Stimulated activated naive CD8-positive, alpha-beta T cell treated with anti-CD3 and anti-CD28 coated beads, Interleukin-15, amount 100 ng/mL, for 72 hours (primary cell): ENCODE data around the gene SNHG17.
"Not testable (repeated sequence)": the region's sequence is repeated elsewhere in the genome, so short reads cannot be mapped to it uniquely, and the experiment has no call there.

Experiments used
- ATAC-seq: fragments of 150-1000 bp; cut with Tn5 transposase; 2 replicates; pipeline ENCODE4 v1.10.0; 2021; ENCODE audit warnings: mild to moderate bottlenecking, moderate library complexity
- DNase-seq, 2 donors: peaks; one replicate each; pipeline ENCODE4 v3.0.0; 2021 to 2022
- H3K27ac Mint-ChIP-seq, 2 donors: one replicate each; pipeline ENCODE4 v1.8.0; 2022; ENCODE audit warnings: mild to moderate bottlenecking in 2 of 2, mixed read lengths in 2 of 2, moderate library complexity in 2 of 2
- H3K27me3 Mint-ChIP-seq: one replicate; pipeline ENCODE4 v1.8.0; 2022; ENCODE audit warnings: mixed read lengths
- H3K4me1 Mint-ChIP-seq: one replicate; pipeline ENCODE4 v1.8.0; 2022; ENCODE audit warnings: mild to moderate bottlenecking, mixed read lengths
- H3K4me3 Mint-ChIP-seq, 2 donors: one replicate each; pipeline ENCODE4 v1.8.0; 2022; ENCODE audit warnings: mild to moderate bottlenecking in 2 of 2, mixed read lengths in 2 of 2, moderate library complexity in 1 of 2
- H3K9me3 Mint-ChIP-seq, 2 donors: one replicate each; pipeline ENCODE4 v1.8.0; 2022; ENCODE audit warnings: mixed read lengths in 2 of 2

The SNHG17 gene

DNA sequence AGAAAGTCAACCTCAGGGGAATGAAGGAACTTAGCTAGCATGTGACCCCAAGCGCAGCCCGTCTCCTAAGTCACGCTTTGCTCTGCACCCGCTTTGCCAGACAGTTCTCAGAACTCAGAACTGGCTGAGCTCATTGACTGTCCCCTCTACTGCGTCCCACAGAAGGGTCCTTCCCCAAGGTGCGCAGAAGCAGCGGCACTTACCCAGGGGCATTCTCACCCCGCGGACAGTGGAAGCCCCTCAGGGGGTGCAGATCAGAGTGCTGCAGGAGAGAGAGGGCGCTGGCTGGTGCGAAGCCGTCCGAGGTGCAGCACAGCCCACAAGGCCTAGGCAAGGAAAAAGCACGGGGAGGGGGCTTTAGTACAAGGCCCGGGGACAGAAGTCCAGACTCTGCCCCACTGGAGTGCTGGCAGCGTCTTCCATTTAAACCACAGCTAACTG, 807 bp downstream of the SNHG17 start:
- Mint-ChIP-seq H3K27ac (peak overlapping the region; percentile 99), H3K4me3 (peak overlapping the region; percentile 93 to 98), H3K9me3 (no peaks in the 10 kb centered on the region), H3K4me1 (peaks cover 51% of the 10 kb centered on the region), H3K27me3 (no peaks in the 10 kb centered on the region)
- peak; percentile 26 to 29 for DNase-seq
- ATAC-seq: peak; percentile 46

DNA sequence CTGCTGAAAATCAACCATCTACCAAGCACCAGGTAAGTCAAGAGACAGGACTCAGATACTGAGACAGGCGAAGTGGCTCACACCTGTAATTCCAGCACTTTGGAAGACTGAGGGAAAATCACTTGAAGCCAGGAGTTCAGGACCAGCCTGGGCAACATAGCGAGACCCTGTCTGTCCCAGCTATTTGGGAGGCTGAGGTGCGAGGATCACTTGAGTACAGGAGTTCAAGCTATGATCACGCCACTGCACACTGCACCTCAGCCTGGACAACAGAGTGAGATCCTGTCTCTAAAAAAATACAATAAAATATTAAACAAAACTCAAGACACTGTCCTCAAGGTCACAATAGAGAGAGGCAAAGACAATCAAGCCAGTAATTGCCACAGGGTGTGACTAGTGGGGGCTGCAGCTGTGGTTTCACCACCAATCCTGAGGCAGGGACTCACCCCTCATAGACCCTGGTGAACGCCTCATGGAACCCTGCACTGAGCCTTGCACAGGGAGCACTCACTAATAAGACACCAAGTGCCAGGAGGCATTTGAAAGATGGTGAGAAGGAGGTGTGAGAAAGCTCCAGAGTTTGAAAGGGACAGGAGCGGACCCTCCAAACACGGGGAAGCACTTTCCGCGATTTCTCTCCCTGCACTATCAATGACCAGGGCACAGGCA, 1.7 kb downstream of the SNHG17 start:
- Mint-ChIP-seq H3K4me3 (peak overlapping the region; percentile 93 to 98), H3K27ac (peak overlapping the region; percentile 99), H3K9me3 (no peaks in the 10 kb centered on the region), H3K27me3 (no peaks in the 10 kb centered on the region), H3K4me1 (peaks cover 60% of the 10 kb centered on the region)
- ATAC-seq (no peak), DNase-seq (no peak)

DNA sequence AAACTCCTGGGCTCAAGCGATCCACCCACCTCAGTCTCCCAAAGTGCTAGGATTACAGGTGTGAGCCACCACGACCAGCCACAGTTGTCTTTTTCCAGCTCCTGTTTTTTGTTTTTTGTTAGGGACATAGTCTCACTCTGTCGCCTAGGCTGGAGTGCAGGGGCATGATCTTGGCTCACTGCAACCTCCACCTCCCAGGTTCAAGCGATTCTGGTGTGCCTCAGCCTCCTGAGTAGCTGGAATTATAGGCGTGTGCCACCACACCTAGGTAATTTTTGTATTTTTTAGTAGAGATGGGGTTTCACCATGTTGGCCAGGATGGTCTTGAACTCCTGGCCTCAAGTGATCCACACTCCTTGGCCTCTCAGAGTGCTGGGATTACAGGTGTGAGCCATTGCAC, 2.3 kb downstream of the SNHG17 start:
- Mint-ChIP-seq H3K27ac (peak overlapping the region; percentile 99), H3K4me3 (peak overlapping the region; percentile 93 to 98), H3K4me1 (peaks cover 66% of the 10 kb centered on the region)
- not testable (repeated sequence) for ATAC-seq, DNase-seq, H3K27me3 Mint-ChIP-seq, H3K9me3 Mint-ChIP-seq

DNA sequence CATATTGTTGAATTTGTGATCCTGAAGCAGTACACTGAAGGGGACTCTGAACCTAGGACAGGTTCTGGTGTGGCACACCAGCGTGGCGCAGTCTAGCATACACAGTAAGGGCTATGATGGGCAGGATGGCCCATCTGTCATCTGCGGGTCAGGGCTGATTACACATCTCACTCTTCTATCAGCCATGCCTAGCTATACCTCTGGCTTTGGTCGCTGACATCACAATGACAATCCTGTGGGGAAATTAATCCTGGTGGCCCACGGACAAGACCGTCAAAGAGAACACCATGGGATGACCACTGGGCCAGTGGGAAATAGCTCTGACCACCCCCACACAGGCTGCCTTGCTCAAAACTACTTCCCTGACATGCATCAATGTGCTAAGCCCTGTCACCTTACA, 2.8 kb downstream of the SNHG17 start:
- ATAC-seq: no peak
- no peak for DNase-seq
- peaks cover 71% of the 10 kb centered on the region for H3K4me1 Mint-ChIP-seq
- H3K27me3 Mint-ChIP-seq: no peaks in the 10 kb centered on the region
- H3K9me3 Mint-ChIP-seq: no peaks in the 10 kb centered on the region
- H3K4me3 Mint-ChIP-seq: peak overlapping the region; percentile 93 to 98
- peak overlapping the region; percentile 63 to 84 for H3K27ac Mint-ChIP-seq

DNA sequence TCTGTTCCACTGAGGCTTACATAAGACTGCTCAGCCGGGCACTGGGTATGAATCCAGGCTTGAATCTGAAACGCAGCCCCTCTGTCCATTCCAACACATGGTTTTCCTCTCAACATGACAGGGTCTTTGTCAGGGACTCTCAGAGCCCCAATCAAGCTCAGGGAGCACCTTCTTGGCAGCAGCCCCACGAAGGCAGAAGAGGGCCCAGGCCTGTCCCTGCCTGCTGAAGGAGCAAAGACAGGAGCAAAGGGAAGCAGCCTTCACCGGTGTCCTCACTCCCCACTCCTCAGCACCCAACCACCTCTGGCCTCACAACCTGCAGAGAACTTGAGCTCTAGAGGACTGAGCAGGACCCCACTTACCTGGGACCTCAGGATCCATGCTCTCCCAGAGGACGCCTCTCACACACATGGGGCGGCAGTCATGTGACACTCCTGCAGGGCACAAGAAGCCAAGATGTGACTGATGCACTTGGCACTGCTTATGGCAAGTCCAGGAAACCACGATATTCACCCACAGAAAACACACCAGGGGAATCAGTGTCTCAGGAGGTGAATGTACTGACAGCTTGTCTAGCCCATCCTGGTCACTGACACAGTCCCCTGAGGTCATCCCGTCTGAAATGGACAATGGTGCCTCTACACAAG, 4.3 kb downstream of the SNHG17 start:
- H3K27me3 Mint-ChIP-seq: no peaks in the 10 kb centered on the region
- DNase-seq (no peak), ATAC-seq (no peak)
- H3K9me3 Mint-ChIP-seq: no peaks in the 10 kb centered on the region
- H3K4me1 Mint-ChIP-seq: peaks cover 86% of the 10 kb centered on the region
- peak overlapping the region; percentile 57 to 86 for H3K27ac Mint-ChIP-seq
- peak overlapping the region; percentile 93 to 98 for H3K4me3 Mint-ChIP-seq

DNA sequence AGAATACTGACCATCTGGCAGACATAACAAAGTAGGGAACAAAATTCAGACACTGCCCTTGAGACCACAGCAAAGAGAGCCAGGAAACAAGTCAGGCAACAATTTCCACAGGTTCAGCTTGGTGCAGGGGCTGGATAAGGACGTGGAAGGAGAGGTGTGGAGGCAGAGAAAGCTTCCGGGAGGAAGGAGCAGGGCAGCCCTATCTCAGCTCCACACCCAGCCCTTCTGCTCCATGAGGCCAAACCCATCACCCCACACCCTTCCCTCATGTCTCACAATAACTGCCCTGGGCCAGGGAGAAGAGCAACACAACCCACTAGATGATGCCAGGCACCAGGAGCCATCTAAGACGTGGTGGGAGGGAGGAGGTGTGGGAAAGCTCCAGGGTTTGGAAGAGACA, 5.8 kb downstream of the SNHG17 start:
- ATAC-seq (no peak), DNase-seq (no peak)
- H3K27me3 Mint-ChIP-seq: no peaks in the 10 kb centered on the region
- H3K27ac Mint-ChIP-seq: peak overlapping the region; percentile 73 to 96
- peak overlapping the region in 1 of 2 donors; percentile 29 for H3K4me3 Mint-ChIP-seq
- H3K9me3 Mint-ChIP-seq: no peaks in the 10 kb centered on the region
- peaks cover 91% of the 10 kb centered on the region for H3K4me1 Mint-ChIP-seq

DNA sequence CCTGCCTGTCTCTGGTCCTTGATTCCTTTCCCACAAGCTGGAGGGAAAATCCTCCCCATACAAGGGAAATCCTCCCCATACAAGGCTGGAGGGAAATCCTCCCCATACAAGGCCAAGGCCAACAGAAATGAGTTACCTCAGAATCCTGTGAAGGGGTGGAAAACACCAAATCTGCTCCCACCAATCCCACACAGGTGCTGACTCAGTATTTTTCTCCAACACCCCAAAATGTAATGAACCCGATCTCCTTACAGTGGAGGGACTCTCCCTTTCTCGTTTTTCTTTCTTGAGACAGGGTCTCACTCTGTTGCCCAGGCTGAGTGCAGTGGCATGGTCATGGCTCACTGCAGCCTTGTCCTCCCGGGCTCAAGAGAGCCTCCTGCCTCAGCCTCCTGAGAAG, 6.3 kb downstream of the SNHG17 start:
- Mint-ChIP-seq H3K4me3 (peak overlapping the region in 1 of 2 donors; percentile 46), H3K27ac (peak overlapping the region; percentile 73 to 96), H3K9me3 (no peaks in the 10 kb centered on the region), H3K27me3 (no peaks in the 10 kb centered on the region), H3K4me1 (peaks cover 88% of the 10 kb centered on the region)
- DNase-seq (no peak), ATAC-seq (no peak)

DNA sequence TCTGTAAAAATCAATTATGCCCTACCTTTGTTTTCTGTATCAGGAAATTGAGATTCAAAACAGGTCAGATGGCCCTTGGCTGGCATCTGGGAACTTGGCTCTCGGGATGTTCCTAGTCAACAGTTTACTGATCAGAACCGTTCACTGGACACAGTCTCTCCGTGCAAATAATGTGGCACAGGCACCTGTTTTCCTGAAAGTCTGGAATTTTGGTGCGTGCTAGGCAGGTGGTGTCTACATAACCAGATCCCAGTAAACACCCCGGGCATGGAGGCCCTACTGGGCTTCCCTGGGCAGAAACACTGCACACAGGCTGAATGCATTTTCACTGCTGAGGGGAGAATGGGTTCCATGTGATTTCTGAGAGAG, 7.5 kb downstream of the SNHG17 start:
- H3K27me3 Mint-ChIP-seq: no peaks in the 10 kb centered on the region
- no peak overlapping the region for H3K4me3 Mint-ChIP-seq
- DNase-seq (no peak), ATAC-seq (no peak)
- H3K4me1 Mint-ChIP-seq: peaks cover 76% of the 10 kb centered on the region
- peak overlapping the region; percentile 44 to 69 for H3K27ac Mint-ChIP-seq
- no peaks in the 10 kb centered on the region for H3K9me3 Mint-ChIP-seq

DNA sequence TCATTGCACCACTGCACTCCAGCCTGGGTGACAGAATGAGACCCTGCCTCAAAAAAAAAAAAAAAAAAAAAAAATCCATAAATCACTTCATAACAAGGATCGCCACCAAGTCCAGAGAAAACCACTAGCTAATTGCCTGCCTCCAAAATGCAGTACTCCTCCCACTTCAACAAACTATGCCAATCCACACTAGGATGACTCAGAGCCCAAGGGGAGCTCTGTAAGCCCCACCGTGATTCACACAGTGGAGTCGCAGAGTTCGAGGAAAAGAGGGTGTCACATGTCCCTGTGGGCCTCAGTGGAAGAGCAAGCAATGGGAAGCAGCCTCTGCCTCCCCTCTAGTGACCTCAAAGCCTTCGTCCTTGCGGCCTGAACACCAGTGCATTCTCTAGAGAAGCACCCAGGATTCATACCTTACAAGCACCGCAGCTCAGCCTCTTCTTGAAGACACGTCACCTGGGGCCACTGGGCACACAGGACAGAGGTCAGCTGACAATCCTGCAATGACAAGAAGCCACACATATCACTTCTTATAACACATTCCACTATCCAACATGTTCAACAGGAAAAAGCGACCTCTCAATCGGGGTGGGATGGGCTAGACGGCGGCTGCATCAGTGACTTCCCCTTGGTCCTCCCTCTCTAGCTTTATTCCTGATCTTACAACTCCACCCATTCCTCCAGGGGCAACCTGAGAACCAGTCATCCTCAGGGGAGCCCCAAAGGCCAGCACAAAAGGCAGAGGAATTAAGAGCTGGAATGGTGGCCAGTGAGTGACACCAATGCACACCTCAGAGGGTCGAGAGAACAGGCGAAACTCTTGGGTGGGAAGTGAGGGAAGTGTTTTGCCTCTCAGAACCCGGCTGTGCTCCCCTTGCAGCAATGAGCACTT, 8.9 kb downstream of the SNHG17 start:
- H3K4me3 Mint-ChIP-seq: no peak overlapping the region
- DNase-seq: no peak
- ATAC-seq: peak; percentile 74
- no peaks in the 10 kb centered on the region for H3K27me3 Mint-ChIP-seq
- H3K27ac Mint-ChIP-seq: peak overlapping the region; percentile 49 to 87
- no peaks in the 10 kb centered on the region for H3K9me3 Mint-ChIP-seq
- peaks cover 68% of the 10 kb centered on the region for H3K4me1 Mint-ChIP-seq

DNA sequence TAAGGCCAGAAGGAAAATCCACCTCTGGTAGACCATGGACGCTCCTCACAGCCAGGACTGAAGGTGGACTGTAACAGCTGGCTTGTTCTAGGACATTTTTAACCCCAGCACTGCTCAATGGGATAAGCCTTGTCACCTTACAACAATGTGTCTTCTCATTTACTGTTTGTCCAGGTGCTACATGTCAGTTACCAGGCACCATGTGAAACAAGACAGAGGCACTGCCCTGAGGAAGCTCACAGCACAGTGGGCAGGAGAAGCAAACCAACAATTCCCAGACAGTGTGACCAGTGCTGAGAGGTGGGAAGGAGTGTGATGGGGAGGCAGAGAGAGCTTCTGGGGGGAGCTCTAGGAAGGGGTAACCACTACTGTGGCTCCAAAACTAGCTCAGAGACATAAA, 10.7 kb downstream of the SNHG17 start:
- ATAC-seq (no peak), DNase-seq (no peak)
- peak overlapping the region; percentile 58 to 72 for H3K27ac Mint-ChIP-seq
- H3K27me3 Mint-ChIP-seq: no peaks in the 10 kb centered on the region
- no peaks in the 10 kb centered on the region for H3K9me3 Mint-ChIP-seq
- peaks cover 53% of the 10 kb centered on the region for H3K4me1 Mint-ChIP-seq
- no peak overlapping the region for H3K4me3 Mint-ChIP-seq

DNA sequence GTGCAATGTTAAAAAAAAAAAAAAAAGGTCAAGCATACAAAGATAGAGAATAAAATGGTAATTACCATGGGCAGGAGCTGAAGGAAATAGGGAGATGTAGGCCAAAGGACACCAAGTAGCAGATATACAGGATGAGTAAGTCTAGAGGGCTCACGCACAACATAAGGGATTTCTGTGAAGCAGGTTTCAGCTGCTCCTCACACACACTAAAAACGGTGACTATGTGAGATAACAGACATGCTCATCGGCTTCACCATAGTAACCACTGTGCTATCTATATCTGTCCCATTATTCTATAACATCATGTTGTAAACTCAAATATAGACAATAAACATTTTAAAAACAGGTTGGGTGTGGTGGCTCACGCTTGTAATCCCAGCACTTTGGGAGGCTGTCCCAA, 11.6 kb downstream of the SNHG17 start:
- Mint-ChIP-seq H3K27ac (peak overlapping the region in 1 of 2 donors; percentile 64), H3K4me3 (no peak overlapping the region), H3K27me3 (no peaks in the 10 kb centered on the region), H3K4me1 (peaks cover 45% of the 10 kb centered on the region), H3K9me3 (no peaks in the 10 kb centered on the region)
- DNase-seq: no peak
- no peak for ATAC-seq

DNA sequence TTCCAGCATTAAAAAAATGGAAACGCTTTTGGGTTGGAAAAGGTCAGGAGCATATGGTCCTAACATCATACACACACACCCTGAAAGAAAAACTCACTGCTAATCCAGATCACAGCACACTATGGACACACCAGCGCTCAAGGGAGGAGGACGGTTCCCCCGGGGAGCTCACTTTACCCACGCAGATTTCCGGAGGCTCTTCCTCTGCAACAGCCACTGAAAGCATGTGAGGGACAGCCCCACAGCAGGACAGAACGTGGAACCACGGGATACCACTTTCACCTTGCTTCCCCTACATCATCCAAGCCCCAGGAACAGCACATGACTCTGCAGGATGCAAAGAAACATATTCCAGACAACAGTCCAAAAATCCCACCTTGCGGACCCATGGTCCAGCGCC, 13.2 kb downstream of the SNHG17 start:
- no peak for ATAC-seq
- no peak overlapping the region for H3K27ac Mint-ChIP-seq

DNA sequence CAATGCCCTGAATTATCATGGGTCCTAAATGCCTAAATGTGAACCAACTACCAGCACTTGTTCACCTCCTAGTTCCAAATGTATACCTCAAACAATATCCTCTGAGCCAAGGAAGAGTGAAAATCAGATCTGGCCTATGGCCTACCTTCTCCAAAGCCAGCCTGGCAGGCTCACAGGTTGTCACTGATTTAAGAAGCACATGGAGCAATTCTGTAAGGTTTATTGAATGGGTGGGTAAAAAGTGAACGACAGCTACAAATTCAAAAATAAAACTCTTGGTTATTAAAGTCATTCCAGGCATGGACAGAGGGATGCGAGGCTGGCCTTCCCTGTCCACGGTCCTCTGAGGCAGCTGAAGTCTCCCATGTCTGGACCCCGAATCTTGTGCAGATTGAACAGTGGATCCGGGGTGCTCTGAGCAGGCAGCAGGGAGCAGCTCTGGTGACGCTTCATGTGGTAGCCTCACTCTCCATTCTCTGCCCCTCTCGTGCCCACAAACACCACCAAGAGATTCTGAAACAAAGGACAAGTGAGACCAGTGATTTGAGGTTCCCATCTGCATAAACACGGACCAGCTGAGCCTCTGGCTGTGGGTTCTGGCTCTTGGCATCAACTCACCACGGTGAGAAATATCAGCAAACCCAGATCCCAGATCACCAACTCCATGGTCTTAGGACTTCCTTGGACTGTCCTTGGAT, 14.6 kb downstream of the SNHG17 start:
- ATAC-seq: no peak
- peaks cover 17% of the 10 kb centered on the region for H3K4me1 Mint-ChIP-seq
- no peak for DNase-seq
- H3K27me3 Mint-ChIP-seq: no peaks in the 10 kb centered on the region
- no peak overlapping the region for H3K27ac Mint-ChIP-seq
- H3K9me3 Mint-ChIP-seq: no peaks in the 10 kb centered on the region
- no peak overlapping the region for H3K4me3 Mint-ChIP-seq

More for the DNA sequence above, 13.2 kb downstream of the SNHG17 start:
- DNase-seq: no peak
- Mint-ChIP-seq H3K4me1 (peaks cover 29% of the 10 kb centered on the region), H3K27me3 (no peaks in the 10 kb centered on the region), H3K4me3 (no peak overlapping the region), H3K9me3 (no peaks in the 10 kb centered on the region)

DNA sequence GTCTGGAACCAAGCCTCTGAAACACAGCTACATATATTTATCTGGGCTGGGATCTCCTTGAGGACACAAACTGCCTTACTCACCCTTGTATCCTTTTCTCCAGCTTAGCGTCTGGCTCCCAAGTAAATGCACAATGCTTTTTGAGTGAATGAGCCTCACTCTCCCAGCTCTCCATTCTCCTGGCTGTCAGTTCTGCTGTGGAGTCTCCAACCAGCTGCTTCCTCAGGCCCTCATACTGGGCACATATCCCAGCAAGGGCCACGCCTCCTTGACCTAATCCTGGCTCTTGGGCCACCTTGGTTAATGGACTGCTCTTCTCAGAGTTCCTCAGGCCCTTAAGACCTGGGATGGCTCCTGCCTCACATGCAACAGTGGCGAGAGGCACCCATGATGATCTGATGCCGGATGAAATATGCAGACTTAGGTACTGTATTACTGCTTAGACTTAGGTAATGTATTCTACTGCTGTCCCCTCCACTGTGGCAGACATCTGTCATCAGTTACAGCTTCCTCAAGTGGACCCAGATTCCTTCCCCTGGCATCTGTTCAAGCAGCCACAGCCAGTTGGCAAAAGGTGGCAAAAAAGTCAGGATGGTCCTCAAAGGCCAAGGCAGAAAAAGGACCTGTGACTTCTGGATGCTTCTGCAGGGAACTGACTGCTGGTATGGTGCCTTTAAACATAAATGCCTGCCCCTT, 16.5 kb downstream of the SNHG17 start:
- Mint-ChIP-seq H3K27ac (no peak overlapping the region), H3K4me3 (no peak overlapping the region)
- no peak for DNase-seq

More for the DNA sequence above, 16.5 kb downstream of the SNHG17 start:
- Mint-ChIP-seq H3K4me1 (peaks cover 5% of the 10 kb centered on the region), H3K27me3 (no peaks in the 10 kb centered on the region), H3K9me3 (no peaks in the 10 kb centered on the region)
- ATAC-seq: peak; percentile 39
